K562 (cell line): ENCODE measurements around the gene NPDC1. TPM values are rescaled to one million over a fixed set of nuclear protein-coding genes. Genes with fewer than 3 reads are reported as not detected.

Source experiments
- CBFA2T3 ChIP-seq: fragments of 450-650 bp; IDR thresholded peaks from 2 replicates; pipeline ENCODE4 v1.6.1; 2017
- ERF ChIP-seq: fragments of 450-650 bp; formaldehyde crosslinking; IDR thresholded peaks from 2 replicates; pipeline ENCODE4 v1.4.0; 2020; ENCODE audit warnings: mild to moderate bottlenecking, mixed read lengths
- ETV1 ChIP-seq: fragments of 450-650 bp; conservative IDR thresholded peaks from 2 replicates; pipeline ENCODE4 v1.6.1; 2016; ENCODE audit warnings: missing genetic modification characterization, control low read depth, low read depth, missing compliant biosample characterization
- ETV5 ChIP-seq: sonication (generic); formaldehyde crosslinking; IDR thresholded peaks from 2 replicates; pipeline ENCODE4 v1.4.0; 2020; ENCODE audit warnings: low read depth, mild to moderate bottlenecking, missing genetic modification reagents
- HNRNPL ChIP-seq: fragments of 200-400 bp; formaldehyde crosslinking; IDR thresholded peaks from 2 replicates; pipeline ENCODE4 v1.6.1; 2017; ENCODE audit warnings: low read depth, mild to moderate bottlenecking, low read length
- JUN ChIP-seq, 2 experiments: sonication (generic) in 1 of 2; formaldehyde crosslinking in 1 of 2; IDR thresholded peaks; 2 replicates each; pipeline versions ENCODE4 v1.6.1 to v1.8.0; 2012 to 2022; ENCODE audit warnings: borderline replicate concordance in 2 of 2, mild to moderate bottlenecking in 2 of 2, improper control_type of control experiment in 1 of 2, low read depth in 1 of 2, low read length in 1 of 2, missing genetic modification reagents in 1 of 2
- L3MBTL2 ChIP-seq: fragments of 450-650 bp; IDR thresholded peaks from 2 replicates; pipeline ENCODE4 v1.6.1; 2016; ENCODE audit warnings: mild to moderate bottlenecking, moderate library complexity
- SAP30 ChIP-seq: fragments of 200-600 bp; sonication (generic); IDR thresholded peaks from 2 replicates; pipeline ENCODE4 v1.6.1; 2012; ENCODE audit warnings: borderline replicate concordance, low read depth, mild to moderate bottlenecking, moderate library complexity, low read length, control low read depth, inconsistent platforms; ENCODE audit not compliant: insufficient read depth, poor library complexity, severe bottlenecking
- SMARCE1 ChIP-seq: fragments of 450-650 bp; IDR thresholded peaks from 2 replicates; pipeline ENCODE4 v1.7.1; 2016; ENCODE audit warnings: mild to moderate bottlenecking
- VEZF1 ChIP-seq: fragments of 200-800 bp; sonication (Bioruptor generic); IDR thresholded peaks from 2 replicates; pipeline ENCODE4 v1.6.1; 2017; ENCODE audit warnings: missing genetic modification characterization, missing compliant biosample characterization
- ZFX ChIP-seq: sonication (generic); formaldehyde crosslinking; IDR thresholded peaks from 2 replicates; pipeline ENCODE4 v1.8.0; 2022; ENCODE audit warnings: mild to moderate bottlenecking, missing genetic modification reagents, moderate library complexity
- ZNF253 ChIP-seq: fragments of 250-450 bp; sonication (Bioruptor Pico); conservative IDR thresholded peaks from 2 replicates; pipeline ENCODE4 v1.6.1; 2021; ENCODE audit warnings: mild to moderate bottlenecking
- ZNF431 ChIP-seq: sonication (generic); formaldehyde crosslinking; IDR thresholded peaks from 2 replicates; pipeline ENCODE4 v1.8.0; 2022; ENCODE audit warnings: mild to moderate bottlenecking, missing genetic modification reagents
- ZNF766 ChIP-seq: fragments of 200-800 bp; sonication (Bioruptor generic); conservative IDR thresholded peaks from 2 replicates; pipeline ENCODE4 v1.6.1; 2016; ENCODE audit warnings: missing genetic modification characterization, missing compliant biosample characterization
- polyA plus RNA-seq, 8 experiments: library from polyadenylated mRNA; depleted of rRNA in 4 of 8; stranded (reverse) in 5 of 8; unstranded in 3 of 8; fragments of >200 nt; fragmentation: Nextera tagmentation in 2 of 8; fragmentation: Illumina TruSeq in 1 of 8; extraction: Ambion mirVana in 2 of 8; extraction: Trizol in 1 of 8; gene quantifications; 2 replicates each; pipeline versions ENCODE4 v1.2.1 to v1.2.3, GENCODE V29; 2011 to 2014; ENCODE audit warnings: inconsistent platforms in 1 of 8, missing spikeins in 1 of 8
- total RNA-seq, 7 experiments: library from RNA; depleted of rRNA in 6 of 7; stranded (reverse); fragments of >200 nt in 6 of 7; fragmentation: Illumina TruSeq in 2 of 7; extraction: Trizol in 2 of 7; gene quantifications; 2 replicates each; pipeline versions ENCODE4 v1.2.1 to v1.2.3, GENCODE V29; 2011 to 2021; ENCODE audit warnings: low replicate concordance in 1 of 7
- TF ChIP-seq, protein P1 (sequence below): fragments of 450-650 bp; IDR thresholded peaks from 2 replicates; pipeline ENCODE4 v1.6.1; 2018; ENCODE audit not compliant: partially characterized antibody
- TF ChIP-seq, protein P2 (sequence below): fragments of 250-450 bp; sonication (Bioruptor Pico); IDR thresholded peaks from 2 replicates; pipeline ENCODE4 v1.5.0; 2021

The NPDC1 gene
- total and polyA plus RNA-seq, 9 of the 15 experiments (the other 6 are each of a cell fraction or from before 2014, with no cell fraction given): 0.06 to 2.1 (median 0.53) TPM; not detected in 3

GRCh38 chr9:137028263-137029057, 17.5 kb downstream of the NPDC1 start (continued):
- TF ChIP-seq JUN (IDR thresholded peaks at IDR 0.05; ENCODE audit: borderline replicate concordance, low read depth, low read length) (no peak), JUN (CRISPR knock-in tag; IDR thresholded peaks at IDR 0.05; ENCODE audit: borderline replicate concordance) (0 out of 2 replicates have a peak, but pooled peaks have one; percentile 39), VEZF1 (CRISPR knock-in tag) (peak; percentile 92), ETV5 (CRISPR knock-in tag) (no peak), SMARCE1 (0 out of 2 replicates have a peak, but pooled peaks have one; percentile 24), SAP30 (no peak), CBFA2T3 (0 out of 2 replicates have a peak, but pooled peaks have one; percentile 14), L3MBTL2 (peak; percentile 80), ETV1 (no peak), ZNF431 (CRISPR knock-in tag) (peak; percentile 62; the same call in 1 of the 2 replicates), ERF (CRISPR knock-in tag) (no peak), ZNF766 (peak; percentile 57; the same call in 1 of the 2 replicates), HNRNPL (peak; percentile 34; the same call in 1 of the 2 replicates), ZFX (CRISPR knock-in tag) (peak; percentile 62), ZNF253 (CRISPR knock-in tag) (no peak)
- TF ChIP-seq, protein P1, sequence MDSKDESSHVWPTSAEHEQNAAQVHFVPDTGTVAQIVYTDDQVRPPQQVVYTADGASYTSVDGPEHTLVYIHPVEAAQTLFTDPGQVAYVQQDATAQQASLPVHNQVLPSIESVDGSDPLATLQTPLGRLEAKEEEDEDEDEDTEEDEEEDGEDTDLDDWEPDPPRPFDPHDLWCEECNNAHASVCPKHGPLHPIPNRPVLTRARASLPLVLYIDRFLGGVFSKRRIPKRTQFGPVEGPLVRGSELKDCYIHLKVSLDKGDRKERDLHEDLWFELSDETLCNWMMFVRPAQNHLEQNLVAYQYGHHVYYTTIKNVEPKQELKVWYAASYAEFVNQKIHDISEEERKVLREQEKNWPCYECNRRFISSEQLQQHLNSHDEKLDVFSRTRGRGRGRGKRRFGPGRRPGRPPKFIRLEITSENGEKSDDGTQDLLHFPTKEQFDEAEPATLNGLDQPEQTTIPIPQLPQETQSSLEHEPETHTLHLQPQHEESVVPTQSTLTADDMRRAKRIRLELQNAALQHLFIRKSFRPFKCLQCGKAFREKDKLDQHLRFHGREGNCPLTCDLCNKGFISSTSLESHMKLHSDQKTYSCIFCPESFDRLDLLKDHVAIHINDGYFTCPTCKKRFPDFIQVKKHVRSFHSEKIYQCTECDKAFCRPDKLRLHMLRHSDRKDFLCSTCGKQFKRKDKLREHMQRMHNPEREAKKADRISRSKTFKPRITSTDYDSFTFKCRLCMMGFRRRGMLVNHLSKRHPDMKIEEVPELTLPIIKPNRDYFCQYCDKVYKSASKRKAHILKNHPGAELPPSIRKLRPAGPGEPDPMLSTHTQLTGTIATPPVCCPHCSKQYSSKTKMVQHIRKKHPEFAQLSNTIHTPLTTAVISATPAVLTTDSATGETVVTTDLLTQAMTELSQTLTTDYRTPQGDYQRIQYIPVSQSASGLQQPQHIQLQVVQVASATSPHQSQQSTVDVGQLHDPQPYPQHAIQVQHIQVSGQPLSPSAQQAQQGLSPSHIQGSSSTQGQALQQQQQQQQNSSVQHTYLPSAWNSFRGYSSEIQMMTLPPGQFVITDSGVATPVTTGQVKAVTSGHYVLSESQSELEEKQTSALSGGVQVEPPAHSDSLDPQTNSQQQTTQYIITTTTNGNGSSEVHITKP: peak; percentile 8
- TF ChIP-seq, protein P2, sequence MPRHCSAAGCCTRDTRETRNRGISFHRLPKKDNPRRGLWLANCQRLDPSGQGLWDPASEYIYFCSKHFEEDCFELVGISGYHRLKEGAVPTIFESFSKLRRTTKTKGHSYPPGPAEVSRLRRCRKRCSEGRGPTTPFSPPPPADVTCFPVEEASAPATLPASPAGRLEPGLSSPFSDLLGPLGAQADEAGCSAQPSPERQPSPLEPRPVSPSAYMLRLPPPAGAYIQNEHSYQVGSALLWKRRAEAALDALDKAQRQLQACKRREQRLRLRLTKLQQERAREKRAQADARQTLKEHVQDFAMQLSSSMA (CRISPR knock-in tag): no peak
